GM20000 (cell line): ENCODE data around the gene F2RL1.
"Not testable (repeated sequence)": the region's sequence is repeated elsewhere in the genome, so short reads cannot be mapped to it uniquely, and the experiment has no call there.

Experiments
- DNase-seq: peaks from one replicate; pipeline ENCODE4 v3.0.0; 2012; ENCODE audit warnings: low spot score
- TF ChIP-seq, protein P1 (sequence below): IDR thresholded peaks from 2 replicates; pipeline ENCODE4 v1.5.1; 2012; ENCODE audit warnings: mild to moderate bottlenecking, control low read depth; ENCODE audit errors: extremely low read depth, missing control alignments

The F2RL1 gene, protein sequence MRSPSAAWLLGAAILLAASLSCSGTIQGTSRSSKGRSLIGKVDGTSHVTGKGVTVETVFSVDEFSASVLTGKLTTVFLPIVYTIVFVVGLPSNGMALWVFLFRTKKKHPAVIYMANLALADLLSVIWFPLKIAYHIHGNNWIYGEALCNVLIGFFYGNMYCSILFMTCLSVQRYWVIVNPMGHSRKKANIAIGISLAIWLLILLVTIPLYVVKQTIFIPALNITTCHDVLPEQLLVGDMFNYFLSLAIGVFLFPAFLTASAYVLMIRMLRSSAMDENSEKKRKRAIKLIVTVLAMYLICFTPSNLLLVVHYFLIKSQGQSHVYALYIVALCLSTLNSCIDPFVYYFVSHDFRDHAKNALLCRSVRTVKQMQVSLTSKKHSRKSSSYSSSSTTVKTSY

GRCh38 chr5:76818844-76819831 is at the start of gene F2RL1:
TSS of gene F2RL1 (plus strand) at chr5:76819030. CDS start at chr5:76819183, 153 bp downstream.
- DNase-seq, result no peak
- TF ChIP-seq, protein P1, sequence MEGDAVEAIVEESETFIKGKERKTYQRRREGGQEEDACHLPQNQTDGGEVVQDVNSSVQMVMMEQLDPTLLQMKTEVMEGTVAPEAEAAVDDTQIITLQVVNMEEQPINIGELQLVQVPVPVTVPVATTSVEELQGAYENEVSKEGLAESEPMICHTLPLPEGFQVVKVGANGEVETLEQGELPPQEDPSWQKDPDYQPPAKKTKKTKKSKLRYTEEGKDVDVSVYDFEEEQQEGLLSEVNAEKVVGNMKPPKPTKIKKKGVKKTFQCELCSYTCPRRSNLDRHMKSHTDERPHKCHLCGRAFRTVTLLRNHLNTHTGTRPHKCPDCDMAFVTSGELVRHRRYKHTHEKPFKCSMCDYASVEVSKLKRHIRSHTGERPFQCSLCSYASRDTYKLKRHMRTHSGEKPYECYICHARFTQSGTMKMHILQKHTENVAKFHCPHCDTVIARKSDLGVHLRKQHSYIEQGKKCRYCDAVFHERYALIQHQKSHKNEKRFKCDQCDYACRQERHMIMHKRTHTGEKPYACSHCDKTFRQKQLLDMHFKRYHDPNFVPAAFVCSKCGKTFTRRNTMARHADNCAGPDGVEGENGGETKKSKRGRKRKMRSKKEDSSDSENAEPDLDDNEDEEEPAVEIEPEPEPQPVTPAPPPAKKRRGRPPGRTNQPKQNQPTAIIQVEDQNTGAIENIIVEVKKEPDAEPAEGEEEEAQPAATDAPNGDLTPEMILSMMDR, result no peak

DNA sequence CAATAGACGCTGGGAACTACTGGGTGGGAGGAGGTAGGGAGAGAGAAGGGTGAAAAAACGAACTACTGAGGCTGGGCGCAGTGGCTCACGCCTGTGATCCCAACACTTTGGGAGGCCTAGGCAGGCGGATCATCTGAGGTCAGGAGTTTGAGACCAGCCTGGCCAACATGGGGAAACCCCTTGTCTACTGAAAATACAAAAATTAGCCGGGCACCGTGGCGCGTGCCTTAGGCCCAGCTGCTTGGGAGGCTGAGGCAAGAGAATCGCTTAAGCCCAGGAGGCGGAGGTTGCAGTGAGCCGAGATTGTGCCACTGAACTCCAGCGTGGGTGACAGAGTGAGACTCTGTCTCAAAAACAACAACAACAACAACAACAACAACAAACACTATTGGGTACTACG is 47.8 kb upstream of the F2RL1 start:
- not testable (repeated sequence) for DNase-seq

DNA sequence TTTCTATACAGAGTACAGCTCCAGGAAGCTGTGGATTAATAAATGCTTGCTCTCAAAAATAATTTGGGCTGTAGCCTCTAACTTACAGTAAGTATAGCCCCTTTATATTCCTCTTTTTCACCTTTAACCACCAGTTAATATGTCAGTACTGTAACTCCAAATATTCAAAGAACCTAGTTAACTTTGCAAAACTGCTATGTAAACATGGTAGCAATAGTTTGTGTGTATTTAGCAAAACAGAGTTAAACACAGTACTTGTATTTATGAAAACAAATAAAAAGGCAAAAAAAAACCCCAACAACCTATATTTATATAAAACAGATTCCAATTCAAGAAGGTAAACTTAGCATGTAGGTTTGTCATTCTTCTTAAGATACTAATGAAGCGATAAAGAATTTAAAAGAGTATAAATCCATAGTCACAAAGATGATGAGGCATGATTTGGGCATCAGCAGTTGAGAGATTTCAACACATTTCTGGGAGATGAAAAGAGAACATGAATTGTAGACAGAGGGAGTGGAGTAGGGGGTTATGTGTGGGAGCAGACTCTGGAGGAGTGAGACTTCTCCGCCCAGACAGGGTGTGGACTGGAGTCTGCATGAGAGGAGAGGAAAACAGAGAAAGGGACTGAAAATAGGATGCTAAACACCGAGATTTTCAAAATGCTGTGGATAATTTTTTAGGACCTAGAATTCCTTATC is 47.0 kb upstream of the F2RL1 start:
- TF ChIP-seq, protein P1, result no peak
- no peak for DNase-seq

DNA sequence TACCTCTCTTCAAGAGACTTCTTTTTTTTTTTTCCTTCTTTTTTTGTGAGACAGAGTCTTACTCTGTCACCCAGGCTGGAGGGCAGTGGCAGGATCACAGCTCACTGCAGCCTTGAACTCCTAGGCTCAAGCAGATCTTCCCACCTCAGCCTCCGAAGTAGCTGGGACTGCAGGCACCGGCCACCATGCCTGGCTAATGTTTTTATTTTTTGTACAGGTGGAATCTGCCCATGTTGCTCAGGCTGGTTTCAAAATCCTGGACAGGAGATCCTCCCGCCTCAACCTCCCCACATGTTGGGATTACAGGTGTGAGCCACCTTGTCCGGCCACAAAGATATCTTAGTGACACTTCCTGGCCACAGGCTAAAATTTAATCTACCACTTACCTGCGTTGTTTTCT is 42.9 kb upstream of the F2RL1 start:
- TF ChIP-seq, protein P1, result no peak
- no peak for DNase-seq

DNA sequence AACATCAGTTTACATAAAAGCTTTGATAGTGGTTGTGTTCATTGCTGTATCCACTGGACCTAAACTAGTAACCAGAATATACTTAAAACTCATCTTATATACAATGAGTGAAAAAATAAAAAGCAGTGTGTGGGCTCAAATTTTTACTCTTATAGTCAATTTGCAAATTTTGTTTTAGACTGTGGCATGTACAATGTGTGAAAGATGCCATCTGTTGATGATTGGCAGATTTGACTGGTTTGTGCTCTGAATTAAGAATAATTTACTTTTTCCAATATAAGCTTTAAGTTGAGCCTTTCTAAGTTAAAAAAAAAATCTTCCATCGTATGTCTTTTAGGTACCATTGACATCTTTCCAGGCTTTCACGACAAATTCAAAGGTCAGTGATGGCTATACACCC is 42.4 kb upstream of the F2RL1 start:
- TF ChIP-seq, protein P1, result no peak
- DNase-seq, result no peak

- not testable (repeated sequence) for DNase-seq
Observed at GRCh38 chr5:76780616-76781015, 38.2 kb upstream of the F2RL1 start.

GRCh38 chr5:76781775-76782174 is 37.1 kb upstream of the F2RL1 start:
- TF ChIP-seq, protein P1, result no peak
- DNase-seq, result no peak

GRCh38 chr5:76782444-76782843 is 36.4 kb upstream of the F2RL1 start:
- no peak for DNase-seq
- TF ChIP-seq, protein P1, result no peak
